MM.1S (cell line): ENCODE data around the gene CC2D1B.

Source experiments
- DNase-seq: peaks from one replicate; pipeline ENCODE4 v3.0.0-alpha.2; 2015
- H2AFZ ChIP-seq: fragments of 300-600 bp; sonication (generic); 2 replicates; pipeline ENCODE4 v1.6.0; 2016; ENCODE audit warnings: antibody characterized with exemption, low read length
- H3F3A ChIP-seq: fragments of 300-600 bp; sonication (generic); 2 replicates; pipeline ENCODE4 v1.6.1; 2016; ENCODE audit warnings: mild to moderate bottlenecking, antibody characterized with exemption, low read length, moderate library complexity, mixed read lengths; ENCODE audit not compliant: insufficient read depth
- H3K27ac ChIP-seq: fragments of 300-600 bp; sonication (generic); 2 replicates; pipeline ENCODE4 v1.5.1; 2016; ENCODE audit warnings: mild to moderate bottlenecking, low read length
- H3K27me3 ChIP-seq: fragments of 300-600 bp; sonication (generic); replicated peaks from 2 replicates; pipeline ENCODE4 v1.6.0; 2016; ENCODE audit warnings: low read length; ENCODE audit not compliant: insufficient read depth
- H3K36me3 ChIP-seq: fragments of 300-600 bp; sonication (generic); replicated peaks from 2 replicates; pipeline ENCODE4 v1.6.1; 2016; ENCODE audit warnings: mild to moderate bottlenecking, low read length, mixed read lengths; ENCODE audit not compliant: insufficient read depth
- H3K4me1 ChIP-seq: fragments of 300-600 bp; sonication (generic); 2 replicates; pipeline ENCODE4 v1.6.1; 2016; ENCODE audit warnings: low read length, mixed read lengths
- H3K4me2 ChIP-seq: fragments of 300-600 bp; sonication (generic); 2 replicates; pipeline ENCODE4 v1.6.0; 2016; ENCODE audit warnings: low read depth, low read length
- H3K4me3 ChIP-seq: fragments of 300-600 bp; sonication (generic); 2 replicates; pipeline ENCODE4 v1.5.1; 2016; ENCODE audit warnings: low read length, mixed read lengths
- H3K79me2 ChIP-seq: fragments of 300-600 bp; sonication (generic); 2 replicates; pipeline ENCODE4 v1.6.1; 2016; ENCODE audit warnings: mixed run types, low read length, mixed read lengths
- H3K9ac ChIP-seq: fragments of 300-600 bp; sonication (generic); 2 replicates; pipeline ENCODE4 v1.6.1; 2016; ENCODE audit warnings: low read length, mixed read lengths
- H3K9me2 ChIP-seq: fragments of 300-600 bp; sonication (generic); replicated peaks from 2 replicates; pipeline ENCODE4 v1.6.1; 2016; ENCODE audit warnings: mild to moderate bottlenecking, low read length, mixed read lengths; ENCODE audit not compliant: insufficient read depth
- H3K9me3 ChIP-seq: fragments of 300-600 bp; sonication (generic); replicated peaks from 2 replicates; pipeline ENCODE4 v1.6.1; 2016; ENCODE audit warnings: mild to moderate bottlenecking, low read length, mixed read lengths; ENCODE audit not compliant: insufficient read depth
- H4K20me1 ChIP-seq: fragments of 300-600 bp; sonication (generic); 2 replicates; pipeline ENCODE4 v1.6.1; 2016; ENCODE audit warnings: mild to moderate bottlenecking, low read length, moderate library complexity, mixed read lengths; ENCODE audit not compliant: insufficient read depth
- EZH2 ChIP-seq: fragments of 300-600 bp; sonication (generic); optimal IDR thresholded peaks from 2 replicates; pipeline ENCODE3; 2017; ENCODE audit warnings: low read depth, mild to moderate bottlenecking, antibody characterized with exemption, low read length, mixed read lengths
- EZH2phosphoT487 ChIP-seq: fragments of 300-600 bp; sonication (generic); IDR thresholded peaks from 2 replicates; pipeline ENCODE4 v1.6.1; 2018; ENCODE audit warnings: antibody characterized with exemption, low read length
- TF ChIP-seq, protein P1 (sequence below): fragments of 300-600 bp; sonication (generic); IDR thresholded peaks from 2 replicates; pipeline ENCODE4 v1.5.1; 2016; ENCODE audit warnings: antibody characterized with exemption, low read length, mixed read lengths

The CC2D1B gene

DNA sequence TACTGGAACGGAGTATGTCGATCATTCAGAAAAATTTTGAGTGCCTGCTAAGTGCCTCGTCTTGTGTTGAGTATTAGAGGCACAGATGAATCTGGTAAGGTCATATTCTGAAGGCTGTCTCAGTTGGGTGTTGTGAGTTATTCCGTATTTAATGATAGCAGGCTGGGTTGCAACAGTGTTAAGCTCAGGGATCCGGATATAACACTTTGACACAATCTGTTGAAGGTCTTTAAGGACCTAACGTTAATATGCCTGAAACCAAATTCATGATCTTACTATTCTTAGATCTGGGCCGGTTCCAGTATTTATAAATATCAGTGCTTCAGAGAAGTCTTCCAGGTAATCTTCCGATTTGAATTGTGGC, 39.0 kb upstream of the CC2D1B start:
- H3K27ac ChIP-seq = peak overlapping the region; percentile 89
- H3K79me2 ChIP-seq = peaks cover 87% of the 10 kb centered on the region
- H3K4me2 ChIP-seq = peak overlapping the region; percentile 71
- no peaks in the 10 kb centered on the region for H3K9me2 ChIP-seq
- peaks cover 10% of the 10 kb centered on the region; the same call in 1 of the 2 replicates for H3F3A ChIP-seq
- peaks cover 7% of the 10 kb centered on the region; the same call in 1 of the 2 replicates for H3K36me3 ChIP-seq
- H3K4me1 ChIP-seq = 0 out of 2 replicates have a peak, but pooled peaks cover 11% of the 10 kb centered on the region
- H2AFZ ChIP-seq = peak overlapping the region; percentile 89
- peak overlapping the region; percentile 95 for H3K4me3 ChIP-seq
- TF ChIP-seq, protein P1, sequence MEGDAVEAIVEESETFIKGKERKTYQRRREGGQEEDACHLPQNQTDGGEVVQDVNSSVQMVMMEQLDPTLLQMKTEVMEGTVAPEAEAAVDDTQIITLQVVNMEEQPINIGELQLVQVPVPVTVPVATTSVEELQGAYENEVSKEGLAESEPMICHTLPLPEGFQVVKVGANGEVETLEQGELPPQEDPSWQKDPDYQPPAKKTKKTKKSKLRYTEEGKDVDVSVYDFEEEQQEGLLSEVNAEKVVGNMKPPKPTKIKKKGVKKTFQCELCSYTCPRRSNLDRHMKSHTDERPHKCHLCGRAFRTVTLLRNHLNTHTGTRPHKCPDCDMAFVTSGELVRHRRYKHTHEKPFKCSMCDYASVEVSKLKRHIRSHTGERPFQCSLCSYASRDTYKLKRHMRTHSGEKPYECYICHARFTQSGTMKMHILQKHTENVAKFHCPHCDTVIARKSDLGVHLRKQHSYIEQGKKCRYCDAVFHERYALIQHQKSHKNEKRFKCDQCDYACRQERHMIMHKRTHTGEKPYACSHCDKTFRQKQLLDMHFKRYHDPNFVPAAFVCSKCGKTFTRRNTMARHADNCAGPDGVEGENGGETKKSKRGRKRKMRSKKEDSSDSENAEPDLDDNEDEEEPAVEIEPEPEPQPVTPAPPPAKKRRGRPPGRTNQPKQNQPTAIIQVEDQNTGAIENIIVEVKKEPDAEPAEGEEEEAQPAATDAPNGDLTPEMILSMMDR = no peak
- TF ChIP-seq EZH2phosphoT487 = no peak
- no peak for TF ChIP-seq EZH2
- H3K9me3 ChIP-seq = no peaks in the 10 kb centered on the region
- no peak for DNase-seq
- no peaks in the 10 kb centered on the region for H4K20me1 ChIP-seq
- H3K27me3 ChIP-seq = no peaks in the 10 kb centered on the region
- H3K9ac ChIP-seq = peak overlapping the region; percentile 93

DNA sequence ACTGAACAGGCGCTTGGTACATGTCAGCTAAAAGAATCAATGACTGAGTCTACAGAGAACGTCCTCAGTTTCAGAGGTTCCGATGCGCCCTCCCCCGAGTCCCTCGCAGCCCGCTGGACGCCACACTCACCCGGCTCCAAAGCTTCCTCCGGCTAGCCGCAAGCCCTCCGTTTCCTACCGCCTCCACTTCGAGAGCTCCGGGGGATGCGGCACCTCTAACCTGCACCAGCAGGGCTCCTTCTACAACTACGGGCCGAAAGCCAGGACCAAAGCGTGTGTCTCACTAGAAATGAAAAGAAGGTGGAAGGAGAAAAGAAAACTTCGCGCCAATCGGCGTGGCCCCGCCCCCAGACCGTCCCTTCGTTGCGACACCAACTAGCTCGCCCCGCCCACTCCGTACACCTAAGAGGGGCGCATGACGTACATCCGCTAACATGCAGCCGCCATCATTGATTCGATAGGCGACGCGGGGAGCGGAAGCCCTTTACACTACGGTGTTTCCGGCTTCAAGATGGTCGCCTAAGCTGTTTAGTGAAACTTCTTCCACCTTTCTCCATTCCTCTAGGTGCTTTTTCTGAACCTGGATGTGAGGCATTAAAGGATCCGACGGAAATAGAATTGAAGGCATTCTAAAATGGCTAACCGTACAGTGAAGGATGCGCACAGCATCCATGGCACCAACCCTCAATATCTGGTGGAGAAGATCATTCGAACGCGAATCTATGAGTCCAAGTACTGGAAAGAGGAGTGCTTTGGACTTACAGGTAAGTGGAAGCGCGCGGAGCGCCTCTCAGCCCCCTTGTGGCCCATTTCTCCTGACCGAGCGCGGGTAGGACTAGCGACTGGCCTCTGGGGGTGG, 38.3 kb upstream of the CC2D1B start, which contains the start of the genes ORC1 and PRPF38A:
ORC1 (minus strand) TSS at position 308 of the 859 bp plus-strand sequence. CDS start 2,200 bp downstream, outside the sequence.
PRPF38A (plus strand) TSS at position 487 of the 859 bp plus-strand sequence; CDS start at position 635, 148 bp downstream.
- Histone ChIP-seq H3K27me3 (no peaks in the 10 kb centered on the region), H2AFZ (peak within 1 kb of the TSS; percentile 89), H3K27ac (peak within 1 kb of the TSS; percentile 89), H3K9me2 (no peaks in the 10 kb centered on the region), H3K36me3 (peaks cover 10% of the 10 kb centered on the region; the same call in 1 of the 2 replicates), H3K9ac (peak within 1 kb of the TSS; percentile 93), H3K9me3 (no peaks in the 10 kb centered on the region), H3F3A (peaks cover 10% of the 10 kb centered on the region; the same call in 1 of the 2 replicates), H3K79me2 (peaks cover 87% of the 10 kb centered on the region), H3K4me1 (0 out of 2 replicates have a peak, but pooled peaks cover 11% of the 10 kb centered on the region), H4K20me1 (no peaks in the 10 kb centered on the region), H3K4me2 (peak within 1 kb of the TSS; percentile 97), H3K4me3 (peak within 1 kb of the TSS; percentile 95)
- peak; percentile 99 for DNase-seq
- TF ChIP-seq EZH2 (no peak), EZH2phosphoT487 (no peak)
- TF ChIP-seq, protein P1 = peak; percentile 78

DNA sequence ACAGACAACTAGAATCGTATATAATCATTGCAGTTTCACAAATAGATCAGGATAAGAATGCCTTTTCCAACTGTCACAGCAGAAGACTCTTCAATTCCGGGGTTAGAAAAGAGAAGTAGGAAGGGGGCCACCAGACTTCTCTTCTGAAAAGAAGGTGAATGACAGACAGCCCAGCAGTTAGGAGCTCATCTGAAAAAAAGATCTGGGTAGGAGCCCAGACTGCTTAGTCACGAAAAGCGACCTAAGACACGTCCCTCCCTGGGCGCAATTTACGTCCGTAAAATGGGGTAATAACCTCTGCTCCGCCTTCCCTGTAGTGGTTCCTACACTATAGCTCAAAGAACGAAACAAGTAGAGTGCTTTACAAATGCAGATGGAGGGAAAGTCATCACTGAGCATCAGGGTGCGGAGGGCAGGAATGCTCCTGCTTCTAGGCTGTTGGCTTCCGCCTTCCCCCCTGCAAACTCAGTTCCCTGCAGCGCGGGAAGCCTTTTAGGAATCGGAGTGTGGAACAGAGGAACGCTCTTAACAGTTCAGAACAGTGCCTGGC, 37.6 kb upstream of the CC2D1B start:
- peak overlapping the region; percentile 93 for H3K9ac ChIP-seq
- H3K4me2 ChIP-seq = peak overlapping the region; percentile 97
- peaks cover 10% of the 10 kb centered on the region; the same call in 1 of the 2 replicates for H3F3A ChIP-seq
- H3K27me3 ChIP-seq = no peaks in the 10 kb centered on the region
- peak; percentile 78 for DNase-seq
- H3K27ac ChIP-seq = peak overlapping the region; percentile 89
- H3K9me2 ChIP-seq = no peaks in the 10 kb centered on the region
- H2AFZ ChIP-seq = peak overlapping the region; percentile 86
- H3K4me1 ChIP-seq = 0 out of 2 replicates have a peak, but pooled peaks cover 11% of the 10 kb centered on the region
- H3K79me2 ChIP-seq = peaks cover 86% of the 10 kb centered on the region
- H3K9me3 ChIP-seq = no peaks in the 10 kb centered on the region
- no peaks in the 10 kb centered on the region for H4K20me1 ChIP-seq
- TF ChIP-seq EZH2 (no peak), EZH2phosphoT487 (no peak)
- TF ChIP-seq, protein P1 = no peak
- peak overlapping the region; percentile 95 for H3K4me3 ChIP-seq
- peaks cover 10% of the 10 kb centered on the region; the same call in 1 of the 2 replicates for H3K36me3 ChIP-seq
